ENCODE data around the gene STUB1. TPM values are rescaled to one million over a fixed set of nuclear protein-coding genes. Genes with fewer than 3 reads are reported as not detected.

STUB1 gene
- total RNA-seq, 1 donor from 2014 or later = 78.3 TPM

- peaks cover 16% of the 10 kb centered on the region for H3K27me3 Mint-ChIP-seq (ENCODE audit: unreplicated experiment)
- peak overlapping the region; percentile 99 for H3K27ac Mint-ChIP-seq (ENCODE audit: unreplicated experiment)
- peak; percentile 78 for DNase-seq
- H3K36me3 Mint-ChIP-seq (ENCODE audit: unreplicated experiment) = no peaks in the 10 kb centered on the region
- H3K4me3 Mint-ChIP-seq (ENCODE audit: unreplicated experiment) = peak overlapping the region; percentile 85
- TF ChIP-seq CTCF (IDR thresholded peaks at IDR 0.05; ENCODE audit: partially characterized antibody, unreplicated experiment) = peak; percentile 11
- peaks cover 10% of the 10 kb centered on the region for H3K9me3 Mint-ChIP-seq (ENCODE audit: unreplicated experiment)
- H3K4me1 Mint-ChIP-seq (ENCODE audit: low read depth, unreplicated experiment) = peaks cover 14% of the 10 kb centered on the region
Observed at GRCh38 chr16:720447-720989, 40.3 kb downstream of the STUB1 start.

GRCh38 chr16:720990-721764 lies 41.0 kb downstream of the STUB1 start, which contains the start of gene ANTKMT:
Gene ANTKMT (plus strand): TSS chr16:721146. CDS start chr16:721275, 129 bp downstream.
- Mint-ChIP-seq H3K9me3 (ENCODE audit: unreplicated experiment) (peaks cover 10% of the 10 kb centered on the region), H3K27me3 (ENCODE audit: unreplicated experiment) (peaks cover 19% of the 10 kb centered on the region), H3K4me1 (ENCODE audit: low read depth, unreplicated experiment) (peaks cover 14% of the 10 kb centered on the region), H3K4me3 (ENCODE audit: unreplicated experiment) (peak within 1 kb of the TSS; percentile 85), H3K27ac (ENCODE audit: unreplicated experiment) (peak within 1 kb of the TSS; percentile 99), H3K36me3 (ENCODE audit: unreplicated experiment) (no peaks in the 10 kb centered on the region)
- peak; percentile 91 for DNase-seq
- TF ChIP-seq CTCF (IDR thresholded peaks at IDR 0.05; ENCODE audit: partially characterized antibody, unreplicated experiment) = no peak

GRCh38 chr16:721765-722540 lies 41.7 kb downstream of the STUB1 start:
- Mint-ChIP-seq H3K27me3 (ENCODE audit: unreplicated experiment) (peaks cover 18% of the 10 kb centered on the region), H3K36me3 (ENCODE audit: unreplicated experiment) (no peaks in the 10 kb centered on the region), H3K27ac (ENCODE audit: unreplicated experiment) (no peak overlapping the region), H3K9me3 (ENCODE audit: unreplicated experiment) (peaks cover 10% of the 10 kb centered on the region), H3K4me3 (ENCODE audit: unreplicated experiment) (no peak overlapping the region), H3K4me1 (ENCODE audit: low read depth, unreplicated experiment) (peaks cover 14% of the 10 kb centered on the region)
- TF ChIP-seq CTCF (IDR thresholded peaks at IDR 0.05; ENCODE audit: partially characterized antibody, unreplicated experiment) = no peak
- DNase-seq = no peak

GRCh38 chr16:722835-723633 lies 42.8 kb downstream of the STUB1 start:
- Mint-ChIP-seq H3K4me3 (ENCODE audit: unreplicated experiment) (no peak overlapping the region), H3K27me3 (ENCODE audit: unreplicated experiment) (peaks cover 18% of the 10 kb centered on the region), H3K4me1 (ENCODE audit: low read depth, unreplicated experiment) (peaks cover 14% of the 10 kb centered on the region), H3K9me3 (ENCODE audit: unreplicated experiment) (peaks cover 10% of the 10 kb centered on the region), H3K36me3 (ENCODE audit: unreplicated experiment) (no peaks in the 10 kb centered on the region), H3K27ac (ENCODE audit: unreplicated experiment) (no peak overlapping the region)
- no peak for DNase-seq
- TF ChIP-seq CTCF (IDR thresholded peaks at IDR 0.05; ENCODE audit: partially characterized antibody, unreplicated experiment) = no peak

Measured in glutamatergic neuron (in vitro differentiated cells).